ENCODE measurements around the gene GTPBP4. TPM values are rescaled to one million over a fixed set of nuclear protein-coding genes. Genes with fewer than 3 reads are reported as not detected.

The GTPBP4 gene
- total and polyA plus RNA-seq, 2 of the 13 experiments (the other 11 are each of a cell fraction or from before 2014, with no cell fraction given), result 24.1 to 85.5 TPM

DNA sequence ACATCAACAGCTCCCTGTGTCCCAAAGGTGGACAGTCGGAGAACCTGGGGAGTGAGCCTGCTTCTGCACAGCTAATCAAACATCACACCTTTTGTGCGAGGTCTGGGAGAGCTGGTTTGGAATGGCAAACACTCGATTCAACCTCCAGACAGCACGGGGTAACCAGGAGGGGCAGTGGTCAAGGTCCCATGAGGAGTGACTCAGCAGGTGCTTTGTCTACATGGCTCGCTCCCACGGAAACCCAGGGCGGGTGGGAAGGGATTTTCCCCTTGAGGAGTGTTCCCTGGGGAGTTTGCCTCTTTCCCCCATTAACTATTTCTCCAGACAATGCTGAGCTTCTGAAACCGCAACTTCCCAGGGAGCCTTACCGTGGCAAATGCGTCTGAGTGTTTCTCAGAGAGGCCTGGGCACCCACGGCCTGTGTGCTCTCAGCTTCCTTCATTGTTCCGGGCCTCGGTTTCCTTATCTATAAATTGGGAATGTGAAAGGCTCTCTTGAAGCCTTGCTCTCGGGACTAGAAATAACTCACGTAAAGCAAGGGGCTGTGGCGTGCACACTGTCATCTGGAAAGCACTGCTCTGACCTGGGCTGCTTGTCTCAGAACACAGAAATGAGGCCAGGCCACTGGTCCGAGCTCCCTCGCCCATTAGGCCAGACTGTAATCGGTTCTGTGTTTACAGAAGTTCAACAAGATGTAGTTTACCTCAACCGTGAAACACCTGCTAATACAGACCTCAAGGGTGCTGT, 14.0 kb upstream of the GTPBP4 start (continued):
- no peak for TF ChIP-seq THAP9 (CRISPR knock-in tag; IDR thresholded peaks at IDR 0.05; ENCODE audit: borderline replicate concordance)
- TF ChIP-seq SP5 (CRISPR knock-in tag; IDR thresholded peaks at IDR 0.05; ENCODE audit: borderline replicate concordance, low read depth), result peak; percentile 54
- peak; percentile 44; the same call in 1 of the 2 replicates for TF ChIP-seq HNF1B (CRISPR knock-in tag; IDR thresholded peaks at IDR 0.05)
- TF ChIP-seq ZNF552 (CRISPR knock-in tag; IDR thresholded peaks at IDR 0.05; ENCODE audit: borderline replicate concordance), result peak; percentile 67; the same call in 1 of the 2 replicates
- TF ChIP-seq UBTF (CRISPR knock-in tag; IDR thresholded peaks at IDR 0.05), result peak; percentile 59
- TF ChIP-seq RNF2 (conservative IDR thresholded peaks at IDR 0.05; ENCODE audit: low read depth), result peak; percentile 78
- TF ChIP-seq, protein P1, sequence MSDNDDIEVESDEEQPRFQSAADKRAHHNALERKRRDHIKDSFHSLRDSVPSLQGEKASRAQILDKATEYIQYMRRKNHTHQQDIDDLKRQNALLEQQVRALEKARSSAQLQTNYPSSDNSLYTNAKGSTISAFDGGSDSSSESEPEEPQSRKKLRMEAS (IDR thresholded peaks at IDR 0.05), result peak; percentile 85
- TF ChIP-seq, protein P2, sequence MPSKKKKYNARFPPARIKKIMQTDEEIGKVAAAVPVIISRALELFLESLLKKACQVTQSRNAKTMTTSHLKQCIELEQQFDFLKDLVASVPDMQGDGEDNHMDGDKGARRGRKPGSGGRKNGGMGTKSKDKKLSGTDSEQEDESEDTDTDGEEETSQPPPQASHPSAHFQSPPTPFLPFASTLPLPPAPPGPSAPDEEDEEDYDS (CRISPR knock-in tag; IDR thresholded peaks at IDR 0.05), result 0 out of 2 replicates have a peak, but pooled peaks have one; percentile 28
- peak; percentile 82; the same call in 1 of the 2 replicates for TF ChIP-seq TFDP1 (CRISPR knock-in tag; IDR thresholded peaks at IDR 0.05; ENCODE audit: borderline replicate concordance)
- TF ChIP-seq KAT7 (CRISPR knock-in tag; IDR thresholded peaks at IDR 0.05; ENCODE audit: borderline replicate concordance), result peak; percentile 43; the same call in 1 of the 2 replicates
- TF ChIP-seq HMG20A (CRISPR knock-in tag; IDR thresholded peaks at IDR 0.05; ENCODE audit: borderline replicate concordance), result peak; percentile 79; the same call in 1 of the 2 replicates
- peak; percentile 83; the same call in 1 of the 2 replicates for TF ChIP-seq RXRB (CRISPR knock-in tag; IDR thresholded peaks at IDR 0.05; ENCODE audit: borderline replicate concordance)
- TF ChIP-seq HDAC1 (CRISPR knock-in tag; IDR thresholded peaks at IDR 0.05), result peak; percentile 79
- TF ChIP-seq GATAD2A (CRISPR knock-in tag; IDR thresholded peaks at IDR 0.05), result peak; percentile 90
- no peak for TF ChIP-seq TGIF2 (CRISPR knock-in tag; IDR thresholded peaks at IDR 0.05)
- no peak for TF ChIP-seq NR1H2 (CRISPR knock-in tag; IDR thresholded peaks at IDR 0.05; ENCODE audit: borderline replicate concordance, low read depth)
- TF ChIP-seq ZNF615 (CRISPR knock-in tag; IDR thresholded peaks at IDR 0.05; ENCODE audit: borderline replicate concordance), result no peak
- TF ChIP-seq FOSL2 (CRISPR knock-in tag; IDR thresholded peaks at IDR 0.05), result peak; percentile 94
- no peak for TF ChIP-seq TOE1 (CRISPR knock-in tag; IDR thresholded peaks at IDR 0.05)
- TF ChIP-seq, protein P3, sequence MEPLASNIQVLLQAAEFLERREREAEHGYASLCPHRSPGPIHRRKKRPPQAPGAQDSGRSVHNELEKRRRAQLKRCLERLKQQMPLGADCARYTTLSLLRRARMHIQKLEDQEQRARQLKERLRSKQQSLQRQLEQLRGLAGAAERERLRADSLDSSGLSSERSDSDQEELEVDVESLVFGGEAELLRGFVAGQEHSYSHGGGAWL (CRISPR knock-in tag; IDR thresholded peaks at IDR 0.05), result no peak

Data from HepG2 (cell line).